Activated CD8-positive, alpha-beta memory T cell treated with anti-CD3 and anti-CD28 coated beads, Interleukin-2, amount 50 U/mL, for 48 hours (primary cell): Measurements from ENCODE around the gene HS3ST5.
"Not testable (repeated sequence)": the region's sequence is repeated elsewhere in the genome, so short reads cannot be mapped to it uniquely, and the experiment has no call there.

Experiments
- DNase-seq: peaks from one replicate; pipeline ENCODE4 v3.0.0-alpha.2; 2020

Gene HS3ST5

DNA sequence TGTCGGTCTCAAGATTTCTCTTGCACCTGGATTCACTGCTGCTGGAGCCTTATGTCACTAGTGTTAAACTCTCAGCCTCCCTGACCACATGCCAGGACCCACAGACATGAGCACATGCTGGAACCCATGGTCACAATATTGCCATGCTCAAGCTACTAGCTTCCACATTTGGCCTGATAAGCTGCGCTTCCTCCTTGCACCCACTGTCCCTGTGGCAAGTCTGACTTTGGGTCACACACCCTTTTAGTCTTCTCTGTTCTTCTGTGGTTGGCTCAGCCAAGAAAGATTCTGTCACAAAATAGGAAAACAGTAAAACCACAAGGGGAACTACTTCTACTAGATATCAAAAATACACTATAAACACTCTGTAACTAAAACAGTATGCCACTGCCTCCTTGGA is 303.0 kb downstream of the HS3ST5 start:
- no peak for DNase-seq

DNA sequence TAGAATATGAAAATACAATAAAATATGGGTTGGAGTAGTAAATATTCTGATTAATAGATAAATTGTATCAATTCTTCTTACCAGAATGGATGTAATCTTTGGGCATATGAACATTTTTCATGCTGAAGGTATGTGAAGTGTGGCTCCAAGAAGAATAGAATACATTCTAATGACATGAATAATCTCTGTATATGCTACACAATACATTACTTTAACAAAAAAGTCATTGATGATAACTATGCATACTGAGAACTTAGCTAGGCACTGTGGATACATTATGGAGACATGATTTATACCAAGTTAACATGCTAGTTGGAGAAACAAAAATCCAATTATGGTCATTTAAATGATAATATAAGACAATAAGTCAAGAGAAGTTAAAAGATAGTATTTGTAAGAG is 309.2 kb downstream of the HS3ST5 start:
- DNase-seq, result no peak

DNA sequence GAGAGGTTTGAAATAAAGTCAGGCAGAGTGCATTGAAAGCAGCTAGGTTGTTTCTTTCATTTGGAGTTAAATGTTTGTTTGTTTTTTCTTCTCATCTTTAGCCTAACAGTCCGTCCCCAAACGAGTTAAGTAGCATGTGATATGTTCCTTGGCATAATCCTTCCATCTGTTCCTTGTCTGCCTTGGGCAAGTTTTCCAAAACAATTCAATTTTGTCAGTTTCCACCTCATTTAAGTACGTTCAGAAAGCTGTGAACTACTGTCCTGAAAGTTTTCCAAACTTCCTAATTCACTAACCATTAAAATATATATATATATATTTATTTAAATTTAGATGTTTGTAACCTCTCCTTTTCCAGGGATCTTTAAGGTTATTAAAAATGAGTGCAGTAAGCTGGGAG is 310.1 kb downstream of the HS3ST5 start:
- no peak for DNase-seq

DNA sequence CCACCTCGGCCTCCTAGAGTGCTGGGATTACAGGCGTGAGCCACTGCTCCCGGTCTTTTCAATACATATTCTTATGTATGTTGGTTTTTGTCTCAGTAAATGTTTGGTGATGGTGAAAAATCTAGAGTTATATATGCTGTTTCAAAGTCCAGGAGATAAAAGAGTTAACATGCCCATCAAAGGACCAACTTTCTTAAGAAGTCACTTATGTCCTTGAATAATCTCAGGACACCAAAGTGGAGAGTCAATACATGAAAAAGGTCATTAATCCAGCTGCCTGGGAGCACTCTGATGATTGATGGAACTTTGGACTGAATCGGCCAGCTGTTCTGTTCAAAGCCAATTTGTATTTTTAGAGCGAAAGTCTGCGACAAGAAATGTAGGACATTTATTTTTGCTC is 312.1 kb downstream of the HS3ST5 start:
- no peak for DNase-seq

DNA sequence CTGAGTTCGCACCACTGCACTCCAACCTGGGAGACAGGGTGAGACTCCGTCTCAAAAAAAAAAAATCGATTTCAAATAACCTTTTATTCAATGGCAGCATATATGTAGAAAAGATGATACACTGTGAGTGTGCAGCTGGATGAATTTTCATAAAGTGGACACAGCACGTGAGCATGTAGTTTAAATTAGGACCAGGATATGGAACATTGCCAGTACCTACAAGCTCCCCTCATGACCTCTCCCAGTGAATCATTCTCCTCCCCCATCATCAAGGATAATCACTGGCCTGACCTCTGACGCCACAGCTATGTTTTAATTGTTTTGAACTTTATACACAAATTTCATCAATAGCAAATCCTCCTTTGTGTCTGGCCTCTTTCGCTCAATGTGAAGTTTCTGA is 318.1 kb downstream of the HS3ST5 start:
- DNase-seq, result no peak

DNA sequence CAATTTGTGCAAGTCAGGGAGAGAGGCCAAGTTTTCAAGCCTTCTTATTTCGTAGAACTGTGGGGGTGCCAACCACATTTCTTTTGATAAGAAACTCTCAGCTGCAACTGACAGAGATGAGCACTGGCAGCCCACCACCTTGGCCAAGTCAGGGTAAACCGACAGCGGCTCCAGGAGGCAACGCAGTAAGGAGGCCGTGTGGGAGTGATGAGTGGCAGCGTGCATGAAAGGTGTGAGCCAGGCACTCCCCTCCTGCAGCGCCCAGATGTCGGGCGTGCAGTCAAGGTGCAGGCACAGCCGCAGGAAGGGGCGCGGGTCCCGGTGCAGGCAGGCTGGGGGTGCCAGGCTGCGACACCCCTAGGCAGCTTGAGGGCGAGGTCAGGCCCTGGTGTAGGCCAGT is 322.6 kb downstream of the HS3ST5 start:
- no peak for DNase-seq

DNA sequence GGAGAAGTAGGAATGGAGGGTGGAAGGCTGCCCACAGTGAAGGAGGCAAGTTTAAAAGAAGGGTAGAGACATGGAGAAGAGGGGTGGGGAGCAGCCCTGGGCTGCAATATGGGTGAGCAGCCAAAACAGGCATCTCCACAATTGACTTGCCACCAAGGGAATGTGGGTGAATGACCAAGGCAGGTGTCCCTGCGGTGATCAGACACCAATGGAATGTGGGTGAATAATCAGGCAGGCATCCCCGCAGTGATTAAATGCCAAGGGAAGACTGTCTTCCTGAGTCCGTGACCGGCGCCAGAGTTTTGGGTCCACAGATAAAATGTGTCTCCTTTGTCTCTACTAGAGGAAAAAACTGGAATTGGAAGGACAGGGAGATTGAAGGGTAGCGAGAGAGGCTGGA is 325.7 kb downstream of the HS3ST5 start:
- DNase-seq, result not testable (repeated sequence)

DNA sequence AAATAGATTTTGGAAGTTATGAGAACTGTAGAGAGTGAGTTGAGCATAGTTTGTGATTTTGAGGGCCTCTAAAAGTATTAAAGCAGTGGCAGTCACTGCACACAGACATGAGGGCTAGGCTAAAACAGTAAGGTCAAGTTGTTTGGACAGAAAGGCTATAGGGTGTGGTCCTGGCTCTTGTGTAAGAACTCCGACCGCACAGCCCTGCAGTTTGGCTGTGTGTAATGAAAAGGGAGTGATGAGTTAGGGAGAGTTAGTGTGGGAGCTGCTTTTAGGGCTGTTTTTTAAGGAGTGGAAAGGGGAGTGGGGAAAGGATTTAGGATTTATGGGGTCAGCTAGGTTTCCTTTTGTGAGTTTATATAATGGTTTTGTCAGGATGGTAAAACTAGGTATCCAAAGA is 328.7 kb downstream of the HS3ST5 start:
- DNase-seq, result not testable (repeated sequence)

DNA sequence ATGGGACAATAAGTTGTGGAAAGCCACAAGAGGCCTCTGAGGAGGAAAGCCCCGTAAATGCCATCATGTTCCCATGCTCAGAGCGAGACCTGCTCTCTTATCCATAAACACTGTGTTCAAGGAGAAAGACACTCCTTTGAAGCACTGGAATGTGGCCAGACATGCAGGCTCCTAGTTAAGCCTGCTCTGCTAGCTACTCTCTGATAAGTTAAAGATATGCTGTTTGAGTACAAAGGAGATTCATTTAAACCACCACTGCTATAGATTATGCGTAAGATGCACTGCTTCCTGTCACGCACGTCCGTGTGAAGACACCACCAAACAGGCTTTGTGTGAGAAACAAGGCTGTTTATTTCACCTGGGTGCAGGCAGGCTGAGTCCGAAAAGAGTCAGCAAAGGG is 331.3 kb downstream of the HS3ST5 start:
- not testable (repeated sequence) for DNase-seq

DNA sequence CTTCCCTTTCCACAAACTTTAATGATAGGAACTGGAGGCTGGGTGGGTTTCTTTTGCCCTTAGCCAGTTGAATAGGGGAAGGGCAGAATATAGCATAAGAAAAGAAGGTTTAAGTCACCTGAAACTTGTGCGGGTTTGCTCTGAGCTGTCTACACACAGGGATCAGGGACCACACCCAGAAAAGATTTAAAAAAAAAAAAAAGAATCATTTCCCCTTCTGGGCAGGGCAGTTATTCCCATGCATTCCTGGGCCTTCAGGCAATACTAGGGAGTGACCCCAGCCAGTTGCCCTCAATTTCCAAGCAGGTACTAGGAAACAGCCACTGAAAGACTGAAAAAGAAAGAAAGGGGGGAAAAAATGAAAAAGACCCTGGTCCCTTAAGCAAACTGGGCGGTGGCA is 332.3 kb downstream of the HS3ST5 start:
- DNase-seq, result no peak

DNA sequence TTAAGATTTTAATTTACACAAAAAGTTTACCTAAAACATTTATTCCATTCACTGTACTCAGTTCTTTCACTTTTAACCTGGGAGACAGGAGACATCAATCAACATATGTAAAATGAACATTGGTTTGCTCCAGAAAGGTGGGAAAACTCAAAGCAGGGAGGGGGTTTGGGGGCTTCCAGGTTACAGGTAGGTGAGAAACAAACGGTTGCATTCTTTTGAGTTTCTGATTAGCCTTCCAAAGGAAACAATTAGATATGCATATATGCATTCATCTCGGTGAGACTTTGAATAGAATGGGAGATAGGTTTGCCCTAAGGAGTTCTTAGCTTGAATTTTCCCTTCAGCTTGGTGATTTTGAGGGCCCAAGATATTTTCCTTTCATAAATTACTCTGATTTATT is 333.6 kb downstream of the HS3ST5 start:
- no peak for DNase-seq

DNA sequence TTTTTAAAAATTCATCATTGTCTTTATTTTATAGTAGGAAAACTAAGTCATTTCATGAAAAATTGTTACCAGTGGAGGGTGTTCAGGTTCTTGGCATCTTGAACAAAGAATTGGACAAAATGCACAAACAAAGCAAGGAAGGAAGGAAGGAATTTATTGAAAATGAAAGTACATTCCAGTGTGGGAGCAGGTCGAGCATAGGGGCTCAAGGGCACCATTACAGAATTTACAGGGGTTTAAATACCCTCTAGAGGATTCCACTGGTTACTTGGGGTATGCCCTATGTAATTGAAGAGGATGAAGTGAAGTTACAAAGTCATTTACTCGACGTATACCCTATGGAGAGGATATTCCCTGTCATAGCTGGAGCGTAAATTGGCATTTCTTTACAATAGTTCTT is 334.5 kb downstream of the HS3ST5 start:
- DNase-seq, result no peak

DNA sequence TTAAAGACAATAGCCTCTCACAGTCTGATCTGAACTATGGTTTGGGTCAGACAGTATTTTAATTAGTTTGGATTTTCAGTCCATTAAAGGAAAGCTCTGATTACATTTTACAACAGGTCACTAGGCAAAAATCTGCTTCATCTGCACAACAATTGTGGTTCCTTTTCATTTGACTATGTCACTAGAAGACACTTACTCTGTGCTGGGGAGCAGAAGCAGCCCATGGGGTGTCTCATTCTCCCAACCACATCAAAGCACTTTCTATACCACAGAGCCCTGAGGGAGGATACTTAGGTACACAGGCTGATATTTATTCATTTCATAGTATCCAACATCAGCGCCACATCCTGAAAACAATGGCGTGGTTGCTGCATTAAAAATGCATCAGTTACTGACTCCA is 335.3 kb downstream of the HS3ST5 start:
- DNase-seq, result no peak
